HG03108 (cell line): ENCODE results near the gene SHISAL1.

Experiments
- ATAC-seq: cut with Tn5 transposase; IDR thresholded peaks from one replicate; pipeline ENCODE4 v1.9.1; 2021; ENCODE audit warnings: moderate library complexity; ENCODE audit not compliant: unreplicated experiment

SHISAL1 gene

GRCh38 chr22:44197271-44197670 is 115.5 kb downstream of the SHISAL1 start:
- no peak for ATAC-seq

- ATAC-seq: no peak
Measured at GRCh38 chr22:44196731-44197131, 116.0 kb downstream of the SHISAL1 start.

GRCh38 chr22:44196241-44196640 is 116.5 kb downstream of the SHISAL1 start:
- ATAC-seq: no peak

- ATAC-seq: no peak
Measured at GRCh38 chr22:44195189-44195871, 117.4 kb downstream of the SHISAL1 start.

- no peak for ATAC-seq
Measured at GRCh38 chr22:44194569-44194968, 118.2 kb downstream of the SHISAL1 start.
